K562 (cell line): ENCODE results near the gene SLC35F2. TPM values are rescaled to one million over a fixed set of nuclear protein-coding genes. Genes with fewer than 3 reads are reported as not detected.

ENCODE experiments used
- ATAC-seq: fragments of 200-7000 bp; cut with Tn5 transposase; 3 replicates; pipeline ENCODE4 v1.9.1; 2020; ENCODE audit warnings: moderate library complexity
- BruUV-seq: library from RNA; stranded (reverse); fragments of 400-500 nt; replicated peaks from 2 replicates; lab custom pipeline; 2021; lab: Mats Ljungman, UMichigan
- CTCF ChIA-PET: fragments of 300-600 bp; formaldehyde crosslinking; extraction: SDS; loops from one replicate; lab custom pipeline; 2021; ENCODE audit warnings: low intra/inter-chr PET ratio; lab: Yijun Ruan, JAX
- POLR2A ChIA-PET: fragments of 300-600, 350-650 bp; sonication (Branson Sonifier 250); formaldehyde crosslinking; extraction: SDS; loops from one replicate; lab custom pipeline; 2021; ENCODE audit warnings: antibody characterized with exemption, inconsistent platforms; lab: Yijun Ruan, JAX
- DNase-seq, 4 experiments: peaks; one replicate each; pipeline versions ENCODE4 v3.0.0 to v3.0.0-alpha.2; 2011 to 2018; ENCODE audit warnings: low spot score in 3 of 4, mixed read lengths in 3 of 4; ENCODE audit errors: extremely low read depth in 1 of 4
- FAIRE-seq: peaks from 2 replicates; lab custom pipeline; 2011; peaks lifted over from hg19 to GRCh38; lab: Jason Lieb, UNC
- H2AFZ ChIP-seq: 2 replicates; pipeline ENCODE4 v1.6.0; 2011; ENCODE audit warnings: low read depth, low read length, control low read depth, inconsistent platforms
- H3K27ac ChIP-seq: fragments of 200-600 bp; 3 replicates; pipeline ENCODE4 v1.8.0; 2011; ENCODE audit warnings: low read depth, mild to moderate bottlenecking, control low read depth, inconsistent platforms, low read length, moderate library complexity, mixed read lengths; ENCODE audit errors: extremely low read depth
- H3K27me3 ChIP-seq, 2 experiments: fragments of 300-600 bp in 1 of 2; 2 replicates in 1 of 2; 3 replicates in 1 of 2; pipeline versions ENCODE4 v1.6.0 to v1.8.0; 2011; ENCODE audit warnings: inconsistent platforms in 2 of 2, low read length in 2 of 2, mild to moderate bottlenecking in 1 of 2, mixed read lengths in 1 of 2, moderate library complexity in 1 of 2; ENCODE audit not compliant: control insufficient read depth in 2 of 2, insufficient read depth in 2 of 2
- H3K36me3 ChIP-seq: fragments of 300-600 bp; 3 replicates; pipeline ENCODE4 v1.8.0; 2011; ENCODE audit warnings: mild to moderate bottlenecking, low read length, inconsistent platforms; ENCODE audit not compliant: control insufficient read depth, insufficient read depth
- H3K4me1 ChIP-seq, 2 experiments: fragments of 200-600 bp in 1 of 2; replicated peaks in 1 of 2; 2 replicates in 1 of 2; 3 replicates in 1 of 2; pipeline versions ENCODE4 v1.5.1 to v1.8.0; 2011; ENCODE audit warnings: inconsistent platforms in 2 of 2, low read length in 2 of 2, mild to moderate bottlenecking in 1 of 2, mixed read lengths in 1 of 2, moderate library complexity in 1 of 2; ENCODE audit not compliant: control insufficient read depth in 2 of 2, insufficient read depth in 2 of 2
- H3K4me2 ChIP-seq: 2 replicates; pipeline ENCODE4 v1.6.1; 2011; ENCODE audit warnings: low read length, control low read depth, inconsistent platforms, mixed read lengths; ENCODE audit not compliant: insufficient read depth
- H3K4me3 ChIP-seq: fragments of 200-600 bp; sonication (generic), shearing (Covaris generic); 2 replicates; pipeline ENCODE4 v1.5.1; 2016; ENCODE audit warnings: control low read depth, inconsistent platforms
- H3K79me2 ChIP-seq: fragments of 200-600 bp; 3 replicates; pipeline ENCODE4 v1.8.0; 2011; ENCODE audit warnings: low read length, inconsistent platforms; ENCODE audit not compliant: control insufficient read depth, insufficient read depth
- H3K9ac ChIP-seq, 2 experiments: 2 replicates each; pipeline versions ENCODE4 v1.6.0 to v1.6.1; 2011; ENCODE audit warnings: low read depth in 2 of 2, low read length in 2 of 2, control low read depth in 1 of 2, inconsistent platforms in 1 of 2, mild to moderate bottlenecking in 1 of 2, mixed read lengths in 1 of 2; ENCODE audit not compliant: insufficient read depth in 1 of 2
- H3K9me1 ChIP-seq: one replicate; pipeline ENCODE4 v1.6.0; 2011; ENCODE audit warnings: inconsistent platforms, mild to moderate bottlenecking, low read length, moderate library complexity; ENCODE audit not compliant: control insufficient read depth, insufficient read depth
- H3K9me3 ChIP-seq: replicated peaks from 2 replicates; pipeline ENCODE4 v1.5.1; 2011; ENCODE audit warnings: low read depth, low read length, inconsistent platforms; ENCODE audit not compliant: control insufficient read depth, insufficient read depth
- H4K20me1 ChIP-seq: replicated peaks from 2 replicates; pipeline ENCODE4 v1.6.1; 2011; ENCODE audit warnings: low read length, inconsistent platforms, mixed read lengths; ENCODE audit not compliant: control insufficient read depth, insufficient read depth
- ARNT ChIP-seq, 2 experiments: fragments of 450-650 bp; IDR thresholded peaks; 2 replicates each; pipeline ENCODE4 v1.6.1; 2016; ENCODE audit warnings: mild to moderate bottlenecking in 1 of 2
- C11orf30 ChIP-seq: fragments of 450-650 bp; IDR thresholded peaks from 2 replicates; pipeline ENCODE4 v1.6.1; 2016; ENCODE audit warnings: low read depth, mild to moderate bottlenecking
- CLOCK ChIP-seq: fragments of 250-450 bp; sonication (Bioruptor Pico); IDR thresholded peaks from 2 replicates; pipeline ENCODE4 v1.4.0; 2020; ENCODE audit warnings: mild to moderate bottlenecking, moderate library complexity, borderline replicate concordance
- ELF4 ChIP-seq: fragments of 450-650 bp; formaldehyde crosslinking; IDR thresholded peaks from 2 replicates; pipeline ENCODE4 v1.4.0; 2022; ENCODE audit warnings: missing genetic modification characterization
- LARP7 ChIP-seq: fragments of 450-650 bp; IDR thresholded peaks from 2 replicates; pipeline ENCODE4 v1.6.1; 2016
- SMARCE1 ChIP-seq: fragments of 450-650 bp; IDR thresholded peaks from 2 replicates; pipeline ENCODE4 v1.7.1; 2016; ENCODE audit warnings: mild to moderate bottlenecking
- SP2 ChIP-seq: IDR thresholded peaks from 2 replicates; pipeline ENCODE4 v1.6.1; 2011; ENCODE audit warnings: mild to moderate bottlenecking, low read depth, low read length, moderate library complexity; ENCODE audit not compliant: poor library complexity, severe bottlenecking; ENCODE audit errors: extremely low read depth
- THRAP3 ChIP-seq: fragments of 450-650 bp; IDR thresholded peaks from 2 replicates; pipeline ENCODE4 v1.6.1; 2016; ENCODE audit warnings: mild to moderate bottlenecking, inconsistent platforms, borderline replicate concordance
- ZKSCAN8 ChIP-seq: fragments of 200-800 bp; sonication (Bioruptor generic); IDR thresholded peaks from 2 replicates; pipeline ENCODE4 v1.6.1; 2016; ENCODE audit warnings: missing genetic modification characterization, missing compliant biosample characterization
- WGBS: fragments of 100-300 bp; shearing (Covaris generic); methylation state at CpG from one replicate; pipeline ENCODE4 v1.1.6; 2016; ENCODE audit warnings: low coverage, mixed read lengths; ENCODE audit not compliant: insufficient coverage; ENCODE audit errors: missing lambda C conversion rate; 5-methylcytosine and 5-hydroxymethylcytosine counted together
- in situ Hi-C: fragments of 300-500 bp; cut with MboI; formaldehyde crosslinking; loops from 4 replicates; pipeline ENCODE4 v1.15.0; 2018; ENCODE audit warnings: inconsistent platforms, mixed read lengths
- intact Hi-C: fragments of 100-400 bp; cut with micrococcal nuclease; formaldehyde crosslinking; loops from 2 replicates; pipeline ENCODE4 v1.14.2; 2022
- polyA plus RNA-seq, 8 experiments: library from polyadenylated mRNA; depleted of rRNA in 4 of 8; stranded (reverse) in 5 of 8; unstranded in 3 of 8; fragments of >200 nt; fragmentation: Nextera tagmentation in 2 of 8; fragmentation: Illumina TruSeq in 1 of 8; extraction: Ambion mirVana in 2 of 8; extraction: Trizol in 1 of 8; gene quantifications; 2 replicates each; pipeline versions ENCODE4 v1.2.1 to v1.2.3, GENCODE V29; 2011 to 2014; ENCODE audit warnings: inconsistent platforms in 1 of 8, missing spikeins in 1 of 8
- total RNA-seq, 7 experiments: library from RNA; depleted of rRNA in 6 of 7; stranded (reverse); fragments of >200 nt in 6 of 7; fragmentation: Illumina TruSeq in 2 of 7; extraction: Trizol in 2 of 7; gene quantifications; 2 replicates each; pipeline versions ENCODE4 v1.2.1 to v1.2.3, GENCODE V29; 2011 to 2021; ENCODE audit warnings: low replicate concordance in 1 of 7
- TF ChIP-seq, protein P1 (sequence below): fragments of 200-800 bp; sonication (Bioruptor generic); IDR thresholded peaks from 2 replicates; pipeline ENCODE4 v1.6.1; 2016; ENCODE audit warnings: missing genetic modification characterization, missing compliant biosample characterization

SLC35F2 gene
- total and polyA plus RNA-seq, 9 of the 15 experiments (the other 6 are each of a cell fraction or from before 2014, with no cell fraction given) = 28.6 to 63.9 (median 53.4) TPM

GRCh38 chr11:107787733-107788132 lies 70.9 kb downstream of the SLC35F2 start (continued):
- TF ChIP-seq, protein P1, sequence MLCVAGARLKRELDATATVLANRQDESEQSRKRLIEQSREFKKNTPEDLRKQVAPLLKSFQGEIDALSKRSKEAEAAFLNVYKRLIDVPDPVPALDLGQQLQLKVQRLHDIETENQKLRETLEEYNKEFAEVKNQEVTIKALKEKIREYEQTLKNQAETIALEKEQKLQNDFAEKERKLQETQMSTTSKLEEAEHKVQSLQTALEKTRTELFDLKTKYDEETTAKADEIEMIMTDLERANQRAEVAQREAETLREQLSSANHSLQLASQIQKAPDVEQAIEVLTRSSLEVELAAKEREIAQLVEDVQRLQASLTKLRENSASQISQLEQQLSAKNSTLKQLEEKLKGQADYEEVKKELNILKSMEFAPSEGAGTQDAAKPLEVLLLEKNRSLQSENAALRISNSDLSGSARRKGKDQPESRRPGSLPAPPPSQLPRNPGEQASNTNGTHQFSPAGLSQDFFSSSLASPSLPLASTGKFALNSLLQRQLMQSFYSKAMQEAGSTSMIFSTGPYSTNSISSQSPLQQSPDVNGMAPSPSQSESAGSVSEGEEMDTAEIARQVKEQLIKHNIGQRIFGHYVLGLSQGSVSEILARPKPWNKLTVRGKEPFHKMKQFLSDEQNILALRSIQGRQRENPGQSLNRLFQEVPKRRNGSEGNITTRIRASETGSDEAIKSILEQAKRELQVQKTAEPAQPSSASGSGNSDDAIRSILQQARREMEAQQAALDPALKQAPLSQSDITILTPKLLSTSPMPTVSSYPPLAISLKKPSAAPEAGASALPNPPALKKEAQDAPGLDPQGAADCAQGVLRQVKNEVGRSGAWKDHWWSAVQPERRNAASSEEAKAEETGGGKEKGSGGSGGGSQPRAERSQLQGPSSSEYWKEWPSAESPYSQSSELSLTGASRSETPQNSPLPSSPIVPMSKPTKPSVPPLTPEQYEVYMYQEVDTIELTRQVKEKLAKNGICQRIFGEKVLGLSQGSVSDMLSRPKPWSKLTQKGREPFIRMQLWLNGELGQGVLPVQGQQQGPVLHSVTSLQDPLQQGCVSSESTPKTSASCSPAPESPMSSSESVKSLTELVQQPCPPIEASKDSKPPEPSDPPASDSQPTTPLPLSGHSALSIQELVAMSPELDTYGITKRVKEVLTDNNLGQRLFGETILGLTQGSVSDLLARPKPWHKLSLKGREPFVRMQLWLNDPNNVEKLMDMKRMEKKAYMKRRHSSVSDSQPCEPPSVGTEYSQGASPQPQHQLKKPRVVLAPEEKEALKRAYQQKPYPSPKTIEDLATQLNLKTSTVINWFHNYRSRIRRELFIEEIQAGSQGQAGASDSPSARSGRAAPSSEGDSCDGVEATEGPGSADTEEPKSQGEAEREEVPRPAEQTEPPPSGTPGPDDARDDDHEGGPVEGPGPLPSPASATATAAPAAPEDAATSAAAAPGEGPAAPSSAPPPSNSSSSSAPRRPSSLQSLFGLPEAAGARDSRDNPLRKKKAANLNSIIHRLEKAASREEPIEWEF (CRISPR knock-in tag) = no peak
- no peak for TF ChIP-seq SMARCE1
- TF ChIP-seq C11orf30 = 0 out of 2 replicates have a peak, but pooled peaks have one; percentile 25
- TF ChIP-seq LARP7 = no peak
- no peak for TF ChIP-seq ZKSCAN8 (CRISPR knock-in tag)
- no peak for TF ChIP-seq THRAP3

GRCh38 chr11:107785401-107785800 lies 73.2 kb downstream of the SLC35F2 start:
- WGBS = 19% methylated on average over 5 of the region's 5 CpGs
- no peak overlapping the region for H2AFZ ChIP-seq
- H3K27ac ChIP-seq = no peak overlapping the region
- no peaks in the 10 kb centered on the region for H3K79me2 ChIP-seq
- BruUV-seq = no TSS peak
- H3K4me3 ChIP-seq = no peak overlapping the region
- H3K4me1 ChIP-seq = no peaks in the 10 kb centered on the region; a peak in 1 of 5 replicates
- intact Hi-C loops (no loop called here), in situ Hi-C loops (no loop called here)
- DNase-seq (peak in 1 of 4 experiments; percentile 12), FAIRE-seq (no peak), ATAC-seq (peak; percentile 27; the same call in 1 of the 3 replicates)
- no peaks in the 10 kb centered on the region; a peak in 1 of 5 replicates for H3K27me3 ChIP-seq
- ChIA-PET POLR2A (interaction anchor here (0.6 kb wide), 1 partner anchor 76 kb away, joined by 3 read pairs; no protein-coding TSS in a partner anchor), CTCF (no interaction called here)
- no peak overlapping the region for H3K4me2 ChIP-seq
- no peak overlapping the region; a peak in 1 of 4 replicates for H3K9ac ChIP-seq
- no peaks in the 10 kb centered on the region for H3K9me1 ChIP-seq
- H3K9me3 ChIP-seq = no peaks in the 10 kb centered on the region
- H3K36me3 ChIP-seq = no peaks in the 10 kb centered on the region
- H4K20me1 ChIP-seq = no peaks in the 10 kb centered on the region
- TF ChIP-seq ARNT (IDR thresholded peaks at IDR 0.05) (no peak), CLOCK (no peak), SP2 (no peak), ELF4 (CRISPR knock-in tag) (no peak)
